Activated naive CD4-positive, alpha-beta T cell treated with Interleukin-2 at 50 U/mL for 16 hours (primary cell): Measurements from ENCODE around the gene ZFP36.
"Not testable (repeated sequence)": the region's sequence is repeated elsewhere in the genome, so short reads cannot be mapped to it uniquely, and the experiment has no call there.

Source experiments
- DNase-seq: peaks from one replicate; pipeline ENCODE4 v3.0.0-alpha.2; 2020

Gene ZFP36

DNA sequence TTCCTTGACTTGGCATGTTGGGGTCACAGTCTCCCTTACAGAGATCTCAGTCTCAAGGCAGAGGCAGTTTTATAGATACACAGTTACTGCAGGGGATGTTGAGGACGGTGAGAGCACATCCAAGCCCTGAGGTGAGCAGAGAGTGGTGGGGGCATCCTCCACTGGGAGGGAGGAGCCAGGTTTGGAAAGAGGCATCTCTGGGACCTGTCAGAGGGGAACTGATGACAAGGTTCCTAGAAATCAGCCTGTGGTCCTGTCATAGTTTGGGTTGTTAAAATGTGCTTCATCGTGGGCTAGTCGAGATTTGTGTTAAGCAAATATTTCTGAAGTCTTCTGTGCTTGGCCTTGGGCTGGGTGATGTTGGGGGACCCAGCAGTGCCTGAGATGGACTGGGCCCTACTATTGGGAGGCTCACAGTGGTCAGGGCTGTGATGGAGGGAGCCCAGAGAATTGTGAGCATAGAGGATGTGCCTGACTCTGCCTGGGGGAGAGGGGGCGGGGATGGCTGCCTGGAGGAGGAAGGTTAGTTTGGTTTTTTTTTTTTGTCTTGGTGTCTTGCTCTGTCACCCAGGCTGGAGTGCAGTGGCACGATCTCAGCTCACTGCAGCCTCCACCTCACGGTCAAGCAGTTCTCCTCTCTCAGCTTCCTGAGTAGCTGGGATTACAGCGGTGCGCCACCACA lies 42.6 kb downstream of the ZFP36 start:
- no peak for DNase-seq

DNA sequence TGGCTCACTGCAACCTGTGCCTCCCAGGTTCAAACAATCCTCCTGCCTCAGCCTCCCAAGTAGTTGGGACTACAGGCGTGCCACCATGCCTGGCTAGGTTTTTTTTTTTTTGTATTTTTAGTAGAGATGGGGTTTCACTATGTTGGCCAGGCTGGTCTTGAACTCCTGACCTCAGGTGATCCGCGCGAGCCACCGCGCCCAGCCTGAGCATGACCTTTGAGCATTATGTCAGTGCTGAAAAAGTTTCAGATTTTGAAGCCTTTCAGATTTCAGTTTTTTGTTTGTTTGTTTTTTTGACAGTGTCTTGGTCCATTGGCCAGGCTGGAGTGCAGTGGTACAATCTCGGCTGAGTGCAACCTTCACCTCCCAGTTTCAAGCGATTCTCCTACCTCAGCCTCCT lies 44.6 kb downstream of the ZFP36 start:
- DNase-seq: not testable (repeated sequence)
